Measurements from ENCODE around the gene GRIK5. TPM values are rescaled to one million over a fixed set of nuclear protein-coding genes. Genes with fewer than 3 reads are reported as not detected.

GRIK5 gene
- total and polyA plus RNA-seq, 2 of the 8 experiments (the other 6 are each of a cell fraction or from before 2014, with no cell fraction given), result 17.8 to 42.9 TPM

- no peak for TF ChIP-seq NANOG (IDR thresholded peaks at IDR 0.05; ENCODE audit: insufficient read depth, low read depth, low read length, poor library complexity, severe bottlenecking)
- peak; percentile 79 to 88 (median 82) for TF ChIP-seq CTCF (IDR thresholded peaks at IDR 0.05; ENCODE audit: control extremely low read depth in 1 of 3, insufficient read depth in 1 of 3, low read depth in 1 of 3, low read length in 3 of 3)
- no peak for TF ChIP-seq ATF3 (IDR thresholded peaks at IDR 0.05; ENCODE audit: insufficient read depth, low read depth, low read length)
- no peak for TF ChIP-seq SP1 (IDR thresholded peaks at IDR 0.05; ENCODE audit: low read depth, low read length)
- TF ChIP-seq RFX5 (IDR thresholded peaks at IDR 0.05; ENCODE audit: borderline replicate concordance, low read depth, low read length), result no peak
- TF ChIP-seq RBBP5 (IDR thresholded peaks at IDR 0.05; ENCODE audit: borderline replicate concordance, low read depth, low read length), result no peak
- TF ChIP-seq KDM1A (IDR thresholded peaks at IDR 0.05; ENCODE audit: borderline replicate concordance, low read length), result no peak
- no peak for TF ChIP-seq TBP (IDR thresholded peaks at IDR 0.05; ENCODE audit: low read depth, low read length)
- TF ChIP-seq RXRA (IDR thresholded peaks at IDR 0.05; ENCODE audit: insufficient read depth, low read depth, low read length), result no peak
- no peak for TF ChIP-seq EZH2 (IDR thresholded peaks at IDR 0.05; ENCODE audit: low read depth, low read length, severe bottlenecking)
These were observed 71.6 kb downstream of the GRIK5 start (continued) for GRCh38 chr19:41998246-41999020.
